ENCODE measurements around the gene PODXL. TPM values are rescaled to one million over a fixed set of nuclear protein-coding genes. Genes with fewer than 3 reads are reported as not detected.
"Not testable (repeated sequence)": the region's sequence is repeated elsewhere in the genome, so short reads cannot be mapped to it uniquely, and the experiment has no call there.

PODXL gene
- polyA plus RNA-seq, 1 donor from 2014 or later = 4.5 TPM

- H3K4me2 ChIP-seq (ENCODE audit: low read length); H2AFZ ChIP-seq (ENCODE audit: low read depth, low read length); H3K27ac ChIP-seq (ENCODE audit: low read length); H3K4me3 ChIP-seq (ENCODE audit: low read length); H3K9me3 ChIP-seq (ENCODE audit: low read length); H3K36me3 ChIP-seq (ENCODE audit: insufficient read depth, low read length); H3K79me2 ChIP-seq (replicated peaks; ENCODE audit: insufficient read depth, low read length); H3K9me2 ChIP-seq (ENCODE audit: insufficient read depth, low read length); H3K27me3 ChIP-seq (ENCODE audit: insufficient read depth, low read depth, low read length); H3F3A ChIP-seq (ENCODE audit: insufficient read depth, low read length, poor library complexity, severe bottlenecking); H4K20me1 ChIP-seq (ENCODE audit: insufficient read depth); H3K9ac ChIP-seq (ENCODE audit: low read length): not testable (repeated sequence)
These were observed 41.0 kb downstream of the PODXL start for GRCh38 chr7:131515471-131515870.

GRCh38 chr7:131513245-131514061, 43.0 kb downstream of the PODXL start:
- Histone ChIP-seq H3K27me3 (ENCODE audit: insufficient read depth, low read depth, low read length) (no peaks in the 10 kb centered on the region), H3K27ac (ENCODE audit: low read length) (no peak overlapping the region), H3K4me2 (ENCODE audit: low read length) (no peak overlapping the region), H3K9me2 (ENCODE audit: insufficient read depth, low read length) (no peaks in the 10 kb centered on the region), H3K9me3 (ENCODE audit: low read length) (no peaks in the 10 kb centered on the region), H2AFZ (ENCODE audit: low read depth, low read length) (peak overlapping the region; percentile 19), H3K36me3 (ENCODE audit: insufficient read depth, low read length) (no peaks in the 10 kb centered on the region), H4K20me1 (ENCODE audit: insufficient read depth) (no peaks in the 10 kb centered on the region), H3F3A (ENCODE audit: insufficient read depth, low read length, poor library complexity, severe bottlenecking) (no peaks in the 10 kb centered on the region), H3K4me3 (ENCODE audit: low read length) (no peak overlapping the region), H3K9ac (ENCODE audit: low read length) (no peak overlapping the region), H3K79me2 (replicated peaks; ENCODE audit: insufficient read depth, low read length) (no peaks in the 10 kb centered on the region)
- peak; percentile 80 for TF ChIP-seq SMC3 (conservative IDR thresholded peaks at IDR 0.05; ENCODE audit: poor library complexity)
- no peak for TF ChIP-seq EZH2 (IDR thresholded peaks at IDR 0.05; ENCODE audit: borderline replicate concordance, insufficient read depth, low read length, poor library complexity, severe bottlenecking)
- peak; percentile 34 for TF ChIP-seq POLR2AphosphoS5 (IDR thresholded peaks at IDR 0.05)
- TF ChIP-seq EP300 (conservative IDR thresholded peaks at IDR 0.05; ENCODE audit: poor library complexity, severe bottlenecking) = no peak
- no peak for TF ChIP-seq REST (IDR thresholded peaks at IDR 0.05; ENCODE audit: borderline replicate concordance)
- TF ChIP-seq CTCF (IDR thresholded peaks at IDR 0.05; ENCODE audit: poor library complexity, severe bottlenecking) = peak; percentile 92
- TF ChIP-seq MXI1 (conservative IDR thresholded peaks at IDR 0.05; ENCODE audit: poor library complexity, severe bottlenecking) = no peak
- TF ChIP-seq RAD21 (conservative IDR thresholded peaks at IDR 0.05) = peak; percentile 85
- TF ChIP-seq TAF1 (IDR thresholded peaks at IDR 0.05; ENCODE audit: low read depth) = no peak

All from neural cell (in vitro differentiated cells).